Stimulated activated CD4-positive, alpha-beta T cell treated with anti-CD3 and anti-CD28 coated beads, Interleukin-15, amount 100 ng/mL, for 24 hours (primary cell): Measurements from ENCODE around the gene NCS1.

Source experiments
- DNase-seq: peaks from one replicate; pipeline ENCODE4 v3.0.0-alpha.2; 2020

Gene NCS1

GRCh38 chr9:130149031-130149430 lies 23.2 kb upstream of the NCS1 start:
- no peak for DNase-seq

GRCh38 chr9:130149654-130150286 lies 22.4 kb upstream of the NCS1 start:
- no peak for DNase-seq

- no peak for DNase-seq
Measured at GRCh38 chr9:130150779-130151382, 21.3 kb upstream of the NCS1 start.

GRCh38 chr9:130154816-130155215 lies 17.4 kb upstream of the NCS1 start:
- no peak for DNase-seq

- DNase-seq = no peak
Measured at GRCh38 chr9:130155647-130156046, 16.6 kb upstream of the NCS1 start.

GRCh38 chr9:130156672-130157071 lies 15.5 kb upstream of the NCS1 start:
- no peak for DNase-seq

- no peak for DNase-seq
Measured at GRCh38 chr9:130157079-130157478, 15.1 kb upstream of the NCS1 start.

- DNase-seq = no peak
Measured at GRCh38 chr9:130158001-130158400, 14.2 kb upstream of the NCS1 start.

GRCh38 chr9:130159057-130159456 lies 13.1 kb upstream of the NCS1 start:
- DNase-seq = no peak

GRCh38 chr9:130159915-130160670 lies 12.1 kb upstream of the NCS1 start:
- DNase-seq = no peak

- DNase-seq = no peak
Measured at GRCh38 chr9:130160862-130161470, 11.2 kb upstream of the NCS1 start.

- no peak for DNase-seq
Measured at GRCh38 chr9:130165579-130165978, 6.6 kb upstream of the NCS1 start.

- DNase-seq = no peak
Measured at GRCh38 chr9:130166399-130166798, 5.8 kb upstream of the NCS1 start.

- DNase-seq = no peak
Measured at GRCh38 chr9:130167927-130168326, 4.3 kb upstream of the NCS1 start.

- no peak for DNase-seq
Measured at GRCh38 chr9:130171226-130172148, 717 bp upstream of the NCS1 start.

- peak; percentile 60 for DNase-seq
Measured at GRCh38 chr9:130172858-130173665, 858 bp downstream of the NCS1 start.

GRCh38 chr9:130173666-130173983 lies 1.4 kb downstream of the NCS1 start:
- no peak for DNase-seq

- no peak for DNase-seq
Measured at GRCh38 chr9:130174025-130174424, 1.8 kb downstream of the NCS1 start.

GRCh38 chr9:130174920-130175321 lies 2.7 kb downstream of the NCS1 start:
- no peak for DNase-seq

- no peak for DNase-seq
Measured at GRCh38 chr9:130175355-130175754, 3.2 kb downstream of the NCS1 start.

- DNase-seq = no peak
Measured at GRCh38 chr9:130176760-130177159, 4.6 kb downstream of the NCS1 start.
